GM10266 (cell line): ENCODE data around the gene COL26A1.
"Not testable (repeated sequence)": the region's sequence is repeated elsewhere in the genome, so short reads cannot be mapped to it uniquely, and the experiment has no call there.

Experiments
- DNase-seq: peaks from one replicate; pipeline ENCODE4 v3.0.0; 2012; ENCODE audit errors: extremely low spot score
- CTCF ChIP-seq: IDR thresholded peaks from 2 replicates; pipeline ENCODE4 v1.5.1; 2012; ENCODE audit warnings: mild to moderate bottlenecking, low read depth; ENCODE audit not compliant: control insufficient read depth, insufficient read depth; ENCODE audit errors: missing control alignments

Gene COL26A1

GRCh38 chr7:101474178-101474577 lies 111.5 kb downstream of the COL26A1 start:
- TF ChIP-seq CTCF: no peak

GRCh38 chr7:101475691-101476090 lies 113.0 kb downstream of the COL26A1 start:
- not testable (repeated sequence) for DNase-seq

More at GRCh38 chr7:101474178-101474577, 111.5 kb downstream of the COL26A1 start:
- no peak for DNase-seq

- no peak for DNase-seq
- no peak for TF ChIP-seq CTCF
These were observed 116.5 kb downstream of the COL26A1 start for GRCh38 chr7:101479217-101479616.

GRCh38 chr7:101486056-101486432 lies 123.4 kb downstream of the COL26A1 start:
- not testable (repeated sequence) for DNase-seq

- no peak for TF ChIP-seq CTCF
- DNase-seq: no peak
These were observed 123.9 kb downstream of the COL26A1 start for GRCh38 chr7:101486433-101487104.

- TF ChIP-seq CTCF: no peak
- no peak for DNase-seq
These were observed 124.4 kb downstream of the COL26A1 start for GRCh38 chr7:101487105-101487458.

- no peak for TF ChIP-seq CTCF
- no peak for DNase-seq
These were observed 125.1 kb downstream of the COL26A1 start for GRCh38 chr7:101487753-101488152.

- TF ChIP-seq CTCF: no peak
- DNase-seq: no peak
These were observed 126.3 kb downstream of the COL26A1 start for GRCh38 chr7:101488826-101489572.

- not testable (repeated sequence) for DNase-seq
These were observed 127.8 kb downstream of the COL26A1 start for GRCh38 chr7:101490439-101490838.

GRCh38 chr7:101491442-101491841 lies 128.8 kb downstream of the COL26A1 start:
- DNase-seq: not testable (repeated sequence)
